Measurements from ENCODE around the gene DRAM2. TPM values are rescaled to one million over a fixed set of nuclear protein-coding genes. Genes with fewer than 3 reads are reported as not detected.

Gene DRAM2
- total and polyA plus RNA-seq, 2 of the 13 experiments (the other 11 are each of a cell fraction or from before 2014, with no cell fraction given): 33.2 to 123 TPM

DNA sequence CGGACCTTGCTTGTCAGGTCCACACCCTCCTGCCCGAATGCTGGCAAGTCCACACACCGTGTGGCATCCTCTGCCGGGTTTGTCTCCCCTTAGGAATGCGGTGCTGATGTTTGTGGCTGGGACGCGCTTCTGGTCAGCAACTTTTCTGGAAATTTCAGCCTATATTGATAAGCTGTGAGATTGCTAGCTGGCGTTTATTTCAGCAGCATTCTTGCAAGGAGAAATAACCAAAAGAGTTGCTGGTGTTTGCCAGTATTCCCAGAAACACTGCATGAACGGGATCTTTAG, 731 bp upstream of the DRAM2 start:
- CTCF ChIA-PET (ENCODE audit: low intra/inter-chr PET ratio, low total read pairs): no interaction called here
- in situ Hi-C loops (cut with HindIII; ENCODE audit: extremely low pct_ligation_motif_present, low pct_unique_long_range_greater_than_20kb) (no loop called here), intact Hi-C loops (cut with micrococcal nuclease; ENCODE audit: unreplicated experiment) (loop anchor here (1.0 to 10.0 kb wide), 3 partner anchors 95 to 194 kb away; no protein-coding TSS in a partner anchor)
- ATAC-seq: peak; percentile 87
- POLR2A ChIA-PET: interaction anchor here (1.0 to 1.9 kb wide), 3 partner anchors 88 to 177 kb away, joined by 3 to 9 read pairs (median 3); partner anchors contain the start of gene LRIF1
- 2% methylated on average over 6 of the region's 9 CpGs for WGBS (ENCODE audit: low lambda C conversion rate)
- Histone ChIP-seq H2AFZ (ENCODE audit: low read length) (no peak overlapping the region), H3K36me3 (replicated peaks in 1 of 2; ENCODE audit: control insufficient read depth in 1 of 2, insufficient read depth in 2 of 2, low read length in 2 of 2) (peaks cover 0 to 6% of the 10 kb centered on the region in 2 experiments; a peak in 1 of 5 replicates), H3K9me3 (ENCODE audit: low read length) (no peaks in the 10 kb centered on the region), H3K79me2 (ENCODE audit: insufficient read depth, low read length) (peaks cover 64% of the 10 kb centered on the region), H3K4me3 (replicated peaks in 1 of 3; ENCODE audit: insufficient read depth in 1 of 3, low read depth in 2 of 3, low read length in 3 of 3) (peak overlapping the region; percentile 82 to 90 (median 84)), H3K27me3 (ENCODE audit: control insufficient read depth in 1 of 2, insufficient read depth in 2 of 2, low read length in 2 of 2) (no peaks in the 10 kb centered on the region), H3K4me1 (ENCODE audit: insufficient read depth, low read length) (peaks cover 50% of the 10 kb centered on the region), H3K4me2 (ENCODE audit: low read depth, low read length) (peak overlapping the region; percentile 75), H3K9ac (ENCODE audit: insufficient read depth, low read depth, low read length) (peak overlapping the region; percentile 91), H4K20me1 (ENCODE audit: insufficient read depth, low read length) (peaks cover 8% of the 10 kb centered on the region; the same call in 1 of the 2 replicates), H3K27ac (ENCODE audit: extremely low read length, insufficient read depth, low read length) (peak overlapping the region; percentile 96)
- FAIRE-seq: no peak
- peak; percentile 67 for DNase-seq (ENCODE audit: low spot score)
- BruUV-seq (replicated peaks): no TSS peak
- peak; percentile 4 for TF ChIP-seq IKZF4 (CRISPR knock-in tag; IDR thresholded peaks at IDR 0.05; ENCODE audit: borderline replicate concordance, low read depth, not compliant biosample characterization)
- TF ChIP-seq TEAD3 (CRISPR knock-in tag; optimal IDR thresholded peaks at IDR 0.05; ENCODE audit: borderline replicate concordance): peak; percentile 21
- TF ChIP-seq DNMT1 (CRISPR knock-in tag; IDR thresholded peaks at IDR 0.05): peak; percentile 6; the same call in 1 of the 2 replicates
- TF ChIP-seq RARA (CRISPR knock-in tag; IDR thresholded peaks at IDR 0.05): no peak
- TF ChIP-seq, protein P1, sequence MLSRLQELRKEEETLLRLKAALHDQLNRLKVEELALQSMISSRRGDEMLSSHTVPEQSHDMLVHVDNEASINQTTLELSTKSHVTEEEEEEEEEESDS (CRISPR knock-in tag; IDR thresholded peaks at IDR 0.05; ENCODE audit: borderline replicate concordance): no peak
- TF ChIP-seq GATA4 (IDR thresholded peaks at IDR 0.05; ENCODE audit: borderline replicate concordance, low read depth): no peak
- TF ChIP-seq ZNF329 (CRISPR knock-in tag; IDR thresholded peaks at IDR 0.05; ENCODE audit: low read depth): 0 out of 2 replicates have a peak, but pooled peaks have one; percentile 15
- TF ChIP-seq ZNF7 (CRISPR knock-in tag; IDR thresholded peaks at IDR 0.05): 0 out of 2 replicates have a peak, but pooled peaks have one; percentile 13
- no peak for TF ChIP-seq ISX (CRISPR knock-in tag; conservative IDR thresholded peaks at IDR 0.05)
- TF ChIP-seq GFI1 (CRISPR knock-in tag; IDR thresholded peaks at IDR 0.05; ENCODE audit: borderline replicate concordance): peak; percentile 1; the same call in 1 of the 2 replicates
- TF ChIP-seq, protein P2, sequence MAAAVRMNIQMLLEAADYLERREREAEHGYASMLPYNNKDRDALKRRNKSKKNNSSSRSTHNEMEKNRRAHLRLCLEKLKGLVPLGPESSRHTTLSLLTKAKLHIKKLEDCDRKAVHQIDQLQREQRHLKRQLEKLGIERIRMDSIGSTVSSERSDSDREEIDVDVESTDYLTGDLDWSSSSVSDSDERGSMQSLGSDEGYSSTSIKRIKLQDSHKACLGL (CRISPR knock-in tag; IDR thresholded peaks at IDR 0.05): no peak
- 0 out of 2 replicates have a peak, but pooled peaks have one; percentile 11 for TF ChIP-seq KLF13 (CRISPR knock-in tag; IDR thresholded peaks at IDR 0.05)
- TF ChIP-seq, protein P3, sequence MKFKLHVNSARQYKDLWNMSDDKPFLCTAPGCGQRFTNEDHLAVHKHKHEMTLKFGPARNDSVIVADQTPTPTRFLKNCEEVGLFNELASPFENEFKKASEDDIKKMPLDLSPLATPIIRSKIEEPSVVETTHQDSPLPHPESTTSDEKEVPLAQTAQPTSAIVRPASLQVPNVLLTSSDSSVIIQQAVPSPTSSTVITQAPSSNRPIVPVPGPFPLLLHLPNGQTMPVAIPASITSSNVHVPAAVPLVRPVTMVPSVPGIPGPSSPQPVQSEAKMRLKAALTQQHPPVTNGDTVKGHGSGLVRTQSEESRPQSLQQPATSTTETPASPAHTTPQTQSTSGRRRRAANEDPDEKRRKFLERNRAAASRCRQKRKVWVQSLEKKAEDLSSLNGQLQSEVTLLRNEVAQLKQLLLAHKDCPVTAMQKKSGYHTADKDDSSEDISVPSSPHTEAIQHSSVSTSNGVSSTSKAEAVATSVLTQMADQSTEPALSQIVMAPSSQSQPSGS (CRISPR knock-in tag; IDR thresholded peaks at IDR 0.05): 0 out of 2 replicates have a peak, but pooled peaks have one; percentile 1
- TF ChIP-seq, protein P4, sequence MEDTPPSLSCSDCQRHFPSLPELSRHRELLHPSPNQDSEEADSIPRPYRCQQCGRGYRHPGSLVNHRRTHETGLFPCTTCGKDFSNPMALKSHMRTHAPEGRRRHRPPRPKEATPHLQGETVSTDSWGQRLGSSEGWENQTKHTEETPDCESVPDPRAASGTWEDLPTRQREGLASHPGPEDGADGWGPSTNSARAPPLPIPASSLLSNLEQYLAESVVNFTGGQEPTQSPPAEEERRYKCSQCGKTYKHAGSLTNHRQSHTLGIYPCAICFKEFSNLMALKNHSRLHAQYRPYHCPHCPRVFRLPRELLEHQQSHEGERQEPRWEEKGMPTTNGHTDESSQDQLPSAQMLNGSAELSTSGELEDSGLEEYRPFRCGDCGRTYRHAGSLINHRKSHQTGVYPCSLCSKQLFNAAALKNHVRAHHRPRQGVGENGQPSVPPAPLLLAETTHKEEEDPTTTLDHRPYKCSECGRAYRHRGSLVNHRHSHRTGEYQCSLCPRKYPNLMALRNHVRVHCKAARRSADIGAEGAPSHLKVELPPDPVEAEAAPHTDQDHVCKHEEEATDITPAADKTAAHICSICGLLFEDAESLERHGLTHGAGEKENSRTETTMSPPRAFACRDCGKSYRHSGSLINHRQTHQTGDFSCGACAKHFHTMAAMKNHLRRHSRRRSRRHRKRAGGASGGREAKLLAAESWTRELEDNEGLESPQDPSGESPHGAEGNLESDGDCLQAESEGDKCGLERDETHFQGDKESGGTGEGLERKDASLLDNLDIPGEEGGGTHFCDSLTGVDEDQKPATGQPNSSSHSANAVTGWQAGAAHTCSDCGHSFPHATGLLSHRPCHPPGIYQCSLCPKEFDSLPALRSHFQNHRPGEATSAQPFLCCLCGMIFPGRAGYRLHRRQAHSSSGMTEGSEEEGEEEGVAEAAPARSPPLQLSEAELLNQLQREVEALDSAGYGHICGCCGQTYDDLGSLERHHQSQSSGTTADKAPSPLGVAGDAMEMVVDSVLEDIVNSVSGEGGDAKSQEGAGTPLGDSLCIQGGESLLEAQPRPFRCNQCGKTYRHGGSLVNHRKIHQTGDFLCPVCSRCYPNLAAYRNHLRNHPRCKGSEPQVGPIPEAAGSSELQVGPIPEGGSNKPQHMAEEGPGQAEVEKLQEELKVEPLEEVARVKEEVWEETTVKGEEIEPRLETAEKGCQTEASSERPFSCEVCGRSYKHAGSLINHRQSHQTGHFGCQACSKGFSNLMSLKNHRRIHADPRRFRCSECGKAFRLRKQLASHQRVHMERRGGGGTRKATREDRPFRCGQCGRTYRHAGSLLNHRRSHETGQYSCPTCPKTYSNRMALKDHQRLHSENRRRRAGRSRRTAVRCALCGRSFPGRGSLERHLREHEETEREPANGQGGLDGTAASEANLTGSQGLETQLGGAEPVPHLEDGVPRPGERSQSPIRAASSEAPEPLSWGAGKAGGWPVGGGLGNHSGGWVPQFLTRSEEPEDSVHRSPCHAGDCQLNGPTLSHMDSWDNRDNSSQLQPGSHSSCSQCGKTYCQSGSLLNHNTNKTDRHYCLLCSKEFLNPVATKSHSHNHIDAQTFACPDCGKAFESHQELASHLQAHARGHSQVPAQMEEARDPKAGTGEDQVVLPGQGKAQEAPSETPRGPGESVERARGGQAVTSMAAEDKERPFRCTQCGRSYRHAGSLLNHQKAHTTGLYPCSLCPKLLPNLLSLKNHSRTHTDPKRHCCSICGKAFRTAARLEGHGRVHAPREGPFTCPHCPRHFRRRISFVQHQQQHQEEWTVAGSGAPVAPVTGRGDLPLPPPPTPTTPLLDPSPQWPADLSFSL (CRISPR knock-in tag; IDR thresholded peaks at IDR 0.05): peak; percentile 76; the same call in 1 of the 2 replicates
- TF ChIP-seq ZSCAN22 (CRISPR knock-in tag; IDR thresholded peaks at IDR 0.05): no peak
- TF ChIP-seq ZBTB7A (CRISPR knock-in tag; IDR thresholded peaks at IDR 0.05): no peak
- no peak for TF ChIP-seq NKX3-1 (CRISPR knock-in tag; IDR thresholded peaks at IDR 0.05)
